ENCODE data around the gene NTF4.

DNA sequence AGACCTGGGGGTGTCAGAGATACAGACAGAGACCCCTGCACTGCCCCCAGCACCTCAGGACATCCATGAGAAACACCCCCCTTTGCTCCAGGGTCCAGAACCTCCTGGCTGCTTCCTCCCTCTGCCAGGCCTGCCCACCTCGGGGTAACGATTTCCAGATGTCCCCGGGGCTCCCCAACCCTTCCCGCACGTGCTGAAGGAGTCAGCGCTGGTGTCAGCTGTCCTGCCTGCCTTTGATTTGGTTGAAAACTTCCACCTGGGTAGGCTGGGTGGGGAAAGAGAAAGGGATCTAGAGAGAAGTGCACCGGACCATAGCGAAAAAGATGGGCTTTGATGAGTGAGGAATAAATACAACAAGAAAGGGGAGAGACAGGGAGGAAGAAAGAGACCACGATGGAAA lies 5.6 kb downstream of the NTF4 start:
- TF ChIP-seq, protein P1, sequence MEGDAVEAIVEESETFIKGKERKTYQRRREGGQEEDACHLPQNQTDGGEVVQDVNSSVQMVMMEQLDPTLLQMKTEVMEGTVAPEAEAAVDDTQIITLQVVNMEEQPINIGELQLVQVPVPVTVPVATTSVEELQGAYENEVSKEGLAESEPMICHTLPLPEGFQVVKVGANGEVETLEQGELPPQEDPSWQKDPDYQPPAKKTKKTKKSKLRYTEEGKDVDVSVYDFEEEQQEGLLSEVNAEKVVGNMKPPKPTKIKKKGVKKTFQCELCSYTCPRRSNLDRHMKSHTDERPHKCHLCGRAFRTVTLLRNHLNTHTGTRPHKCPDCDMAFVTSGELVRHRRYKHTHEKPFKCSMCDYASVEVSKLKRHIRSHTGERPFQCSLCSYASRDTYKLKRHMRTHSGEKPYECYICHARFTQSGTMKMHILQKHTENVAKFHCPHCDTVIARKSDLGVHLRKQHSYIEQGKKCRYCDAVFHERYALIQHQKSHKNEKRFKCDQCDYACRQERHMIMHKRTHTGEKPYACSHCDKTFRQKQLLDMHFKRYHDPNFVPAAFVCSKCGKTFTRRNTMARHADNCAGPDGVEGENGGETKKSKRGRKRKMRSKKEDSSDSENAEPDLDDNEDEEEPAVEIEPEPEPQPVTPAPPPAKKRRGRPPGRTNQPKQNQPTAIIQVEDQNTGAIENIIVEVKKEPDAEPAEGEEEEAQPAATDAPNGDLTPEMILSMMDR (IDR thresholded peaks at IDR 0.05) = no peak
- no peak for TF ChIP-seq POLR2A (IDR thresholded peaks at IDR 0.05)

Measured in thyroid gland (tissue), 4 donors.